Ascending aorta (tissue), 2 donors: Measurements from ENCODE around the gene BCDIN3D. TPM values are rescaled to one million over a fixed set of nuclear protein-coding genes. Genes with fewer than 3 reads are reported as not detected.

Source experiments
- DNase-seq, 2 donors: peaks; one replicate each; pipeline ENCODE4 v3.0.0-alpha.2; 2019; ENCODE audit warnings: low spot score in 2 of 2
- H3K27ac ChIP-seq, 2 donors: fragments of 200-600 bp; sonication (generic); one replicate each; pipeline ENCODE4 v1.5.1; 2016 to 2017; ENCODE audit warnings: mild to moderate bottlenecking in 1 of 2
- H3K27me3 ChIP-seq: fragments of 200-600 bp; sonication (generic); one replicate; pipeline ENCODE4 v1.5.1; 2017
- H3K36me3 ChIP-seq, 2 donors: fragments of 200-600 bp; sonication (generic); one replicate each; pipeline ENCODE4 v1.5.1; 2016
- H3K4me1 ChIP-seq, 2 donors: fragments of 200-600 bp; sonication (generic); one replicate each; pipeline ENCODE4 v1.5.1; 2016 to 2017; ENCODE audit warnings: mild to moderate bottlenecking in 1 of 2
- H3K4me3 ChIP-seq, 2 donors: fragments of 200-600 bp; sonication (generic); one replicate each; pipeline ENCODE4 v1.5.1; 2016 to 2017; ENCODE audit warnings: mild to moderate bottlenecking in 1 of 2
- H3K9me3 ChIP-seq, 2 donors: fragments of 200-600 bp; sonication (generic); one replicate each; pipeline ENCODE4 v1.5.1; 2016
- intact Hi-C: fragments of 100-400 bp; cut with DNase I; formaldehyde crosslinking; loops from one replicate; pipeline ENCODE4 v1.15.1; 2023
- total RNA-seq: library from RNA; depleted of rRNA; stranded (reverse); fragments of >200 nt; gene quantifications from one replicate; pipeline ENCODE4 v1.1.0, GENCODE V29; 2016
- TF ChIP-seq, protein P1 (sequence below), 3 experiments: fragments of 200-600 bp in 2 of 3; fragments of 450-650 bp in 1 of 3; sonication (generic) in 2 of 3; IDR thresholded peaks; one replicate each; pipeline ENCODE4 v1.5.1; 2016 to 2019; ENCODE audit warnings: antibody characterized with exemption in 3 of 3, mild to moderate bottlenecking in 1 of 3, moderate library complexity in 1 of 3

BCDIN3D gene
- total RNA-seq, 1 donor from 2014 or later: 2.6 TPM

DNA sequence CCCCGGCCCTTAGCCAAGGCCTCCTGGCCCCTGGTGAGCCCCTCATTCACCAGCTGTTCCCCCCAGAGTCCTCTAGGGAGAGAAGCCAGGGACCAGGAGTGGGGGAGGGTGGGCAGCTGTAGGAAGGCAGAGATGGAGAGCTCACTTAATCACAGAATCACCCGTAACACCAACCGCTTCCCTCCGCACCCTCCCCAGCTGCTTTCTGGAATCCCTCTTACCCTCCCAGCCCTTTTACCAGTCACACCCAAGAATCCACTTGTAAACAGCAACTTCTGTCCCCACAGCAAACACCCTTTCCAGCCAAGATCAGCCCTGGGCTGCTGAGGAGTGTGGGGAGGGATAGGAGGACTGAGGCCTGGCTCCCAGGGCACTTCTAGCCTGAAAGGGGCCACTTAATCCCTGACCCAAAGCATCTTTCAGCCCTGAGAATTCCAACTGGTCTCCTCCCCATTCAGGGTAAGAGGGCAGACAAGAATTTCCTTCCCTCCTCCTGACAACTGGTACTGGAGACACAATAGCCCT, 33.5 kb downstream of the BCDIN3D start:
- H3K4me3 ChIP-seq: peak overlapping the region in 1 of 2 donors; percentile 42
- peaks cover 16 to 24% of the 10 kb centered on the region in 2 donors for H3K4me1 ChIP-seq
- peak overlapping the region; percentile 82 to 90 for H3K27ac ChIP-seq
- no peaks in the 10 kb centered on the region for H3K27me3 ChIP-seq
- TF ChIP-seq, protein P1, sequence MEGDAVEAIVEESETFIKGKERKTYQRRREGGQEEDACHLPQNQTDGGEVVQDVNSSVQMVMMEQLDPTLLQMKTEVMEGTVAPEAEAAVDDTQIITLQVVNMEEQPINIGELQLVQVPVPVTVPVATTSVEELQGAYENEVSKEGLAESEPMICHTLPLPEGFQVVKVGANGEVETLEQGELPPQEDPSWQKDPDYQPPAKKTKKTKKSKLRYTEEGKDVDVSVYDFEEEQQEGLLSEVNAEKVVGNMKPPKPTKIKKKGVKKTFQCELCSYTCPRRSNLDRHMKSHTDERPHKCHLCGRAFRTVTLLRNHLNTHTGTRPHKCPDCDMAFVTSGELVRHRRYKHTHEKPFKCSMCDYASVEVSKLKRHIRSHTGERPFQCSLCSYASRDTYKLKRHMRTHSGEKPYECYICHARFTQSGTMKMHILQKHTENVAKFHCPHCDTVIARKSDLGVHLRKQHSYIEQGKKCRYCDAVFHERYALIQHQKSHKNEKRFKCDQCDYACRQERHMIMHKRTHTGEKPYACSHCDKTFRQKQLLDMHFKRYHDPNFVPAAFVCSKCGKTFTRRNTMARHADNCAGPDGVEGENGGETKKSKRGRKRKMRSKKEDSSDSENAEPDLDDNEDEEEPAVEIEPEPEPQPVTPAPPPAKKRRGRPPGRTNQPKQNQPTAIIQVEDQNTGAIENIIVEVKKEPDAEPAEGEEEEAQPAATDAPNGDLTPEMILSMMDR (IDR thresholded peaks at IDR 0.05): no peak
- DNase-seq: no peak
- peaks cover 17% of the 10 kb centered on the region in 2 donors for H3K36me3 ChIP-seq
- H3K9me3 ChIP-seq: no peaks in the 10 kb centered on the region
- intact Hi-C loops: no loop called here

DNA sequence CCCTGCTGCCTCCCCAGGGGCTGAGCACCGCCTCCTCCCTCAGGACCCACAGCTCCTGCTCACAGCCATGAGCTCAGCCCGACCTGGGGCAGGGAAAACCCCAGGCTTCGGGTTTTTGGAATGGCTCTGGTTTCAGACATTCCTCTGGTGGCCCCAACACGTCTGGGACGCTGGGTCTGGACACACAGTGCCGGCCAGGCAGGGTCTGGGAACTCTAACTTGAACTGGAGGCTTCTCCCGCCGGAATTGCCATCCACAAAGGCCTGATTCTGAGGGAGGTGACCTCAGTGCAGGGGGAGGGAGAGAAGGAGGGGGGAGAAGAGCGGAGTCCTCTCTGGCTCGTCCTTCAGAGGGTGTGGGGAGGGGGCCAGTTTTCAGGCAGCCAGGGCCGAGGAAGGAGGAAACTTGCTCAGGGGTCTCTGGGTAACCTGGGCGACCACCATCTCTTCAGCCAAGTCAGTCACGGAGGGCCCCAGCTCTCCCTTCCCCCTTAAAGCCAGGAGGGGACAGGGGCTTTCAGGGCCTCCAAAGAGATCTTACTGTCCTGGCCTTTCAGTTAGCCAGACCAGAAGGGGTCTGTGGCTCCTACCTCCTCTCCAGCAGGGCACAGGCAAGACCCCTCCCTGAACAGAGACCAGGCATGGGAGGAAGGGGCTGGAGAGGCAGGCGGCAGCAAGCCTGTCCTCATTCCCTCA, 34.1 kb downstream of the BCDIN3D start:
- Histone ChIP-seq H3K27ac (peak overlapping the region; percentile 82 to 90), H3K4me1 (peaks cover 16 to 24% of the 10 kb centered on the region in 2 donors), H3K36me3 (peaks cover 20 to 23% of the 10 kb centered on the region in 2 donors), H3K4me3 (peak overlapping the region in 1 of 2 donors; percentile 42), H3K27me3 (no peaks in the 10 kb centered on the region), H3K9me3 (no peaks in the 10 kb centered on the region)
- no peak for DNase-seq
- intact Hi-C loops: no loop called here
- TF ChIP-seq, protein P1 (IDR thresholded peaks at IDR 0.05): no peak

DNA sequence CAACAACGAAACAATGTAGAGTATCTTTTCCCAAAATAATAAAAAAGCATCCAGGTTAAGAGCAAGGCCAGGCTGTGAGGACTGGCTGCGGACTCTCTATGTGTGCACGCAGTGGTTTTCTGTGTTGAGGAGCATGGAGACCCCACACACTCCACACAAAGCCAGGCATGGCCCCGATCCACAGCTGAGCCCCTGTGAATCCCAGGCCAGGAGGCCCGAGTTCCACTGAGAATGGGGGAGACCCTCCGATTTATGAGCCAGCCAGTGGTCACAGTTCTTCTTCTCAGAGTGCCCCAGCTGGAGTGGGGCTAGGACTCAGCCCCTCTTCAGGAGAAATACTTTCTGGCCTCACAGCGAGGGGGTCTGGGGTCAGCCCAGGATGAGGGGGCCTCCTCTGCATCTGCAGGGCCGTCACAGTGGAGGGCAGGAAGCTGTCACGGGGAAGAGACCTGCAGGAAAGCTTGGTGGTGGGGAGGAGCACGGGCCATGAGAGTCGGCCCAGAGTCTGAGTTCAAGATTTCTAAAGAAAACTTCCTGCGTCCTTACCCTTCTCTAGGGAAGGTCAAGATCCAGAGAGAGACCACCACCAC, 34.8 kb downstream of the BCDIN3D start:
- TF ChIP-seq, protein P1 (IDR thresholded peaks at IDR 0.05): no peak
- DNase-seq: no peak

DNA sequence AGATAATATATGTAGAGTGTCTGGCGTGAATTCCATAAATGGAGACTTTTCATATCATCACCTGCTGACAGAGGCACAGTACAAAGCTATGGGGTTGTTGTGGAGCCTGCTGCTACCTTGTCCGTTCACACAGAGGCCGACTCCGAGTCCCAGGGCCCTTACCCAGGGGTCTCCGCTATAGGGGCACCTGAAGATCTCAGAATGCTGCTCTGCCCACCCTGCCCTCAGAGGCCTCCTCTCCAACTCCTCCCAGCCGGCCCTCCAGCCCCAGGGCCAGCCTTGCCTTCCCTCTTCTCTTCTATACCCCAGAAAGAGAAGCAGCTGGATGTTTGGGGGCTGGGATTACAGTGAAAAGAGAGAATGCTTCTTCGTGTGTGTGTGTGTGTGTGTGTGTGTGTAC, 36.0 kb downstream of the BCDIN3D start:
- intact Hi-C loops: no loop called here
- H3K4me1 ChIP-seq: peaks cover 16 to 24% of the 10 kb centered on the region in 2 donors
- peaks cover 38% of the 10 kb centered on the region in 2 donors for H3K36me3 ChIP-seq
- H3K27me3 ChIP-seq: no peaks in the 10 kb centered on the region
- no peak for DNase-seq
- H3K4me3 ChIP-seq: no peak overlapping the region
- H3K9me3 ChIP-seq: no peaks in the 10 kb centered on the region
- TF ChIP-seq, protein P1 (IDR thresholded peaks at IDR 0.05): no peak
- no peak overlapping the region for H3K27ac ChIP-seq

More for the DNA sequence above, 34.8 kb downstream of the BCDIN3D start:
- H3K4me1 ChIP-seq: peaks cover 16 to 24% of the 10 kb centered on the region in 2 donors
- H3K36me3 ChIP-seq: peaks cover 26 to 30% of the 10 kb centered on the region in 2 donors
- H3K4me3 ChIP-seq: no peak overlapping the region
- no peaks in the 10 kb centered on the region for H3K9me3 ChIP-seq
- intact Hi-C loops: no loop called here
- peak overlapping the region; percentile 82 to 90 for H3K27ac ChIP-seq
- no peaks in the 10 kb centered on the region for H3K27me3 ChIP-seq

DNA sequence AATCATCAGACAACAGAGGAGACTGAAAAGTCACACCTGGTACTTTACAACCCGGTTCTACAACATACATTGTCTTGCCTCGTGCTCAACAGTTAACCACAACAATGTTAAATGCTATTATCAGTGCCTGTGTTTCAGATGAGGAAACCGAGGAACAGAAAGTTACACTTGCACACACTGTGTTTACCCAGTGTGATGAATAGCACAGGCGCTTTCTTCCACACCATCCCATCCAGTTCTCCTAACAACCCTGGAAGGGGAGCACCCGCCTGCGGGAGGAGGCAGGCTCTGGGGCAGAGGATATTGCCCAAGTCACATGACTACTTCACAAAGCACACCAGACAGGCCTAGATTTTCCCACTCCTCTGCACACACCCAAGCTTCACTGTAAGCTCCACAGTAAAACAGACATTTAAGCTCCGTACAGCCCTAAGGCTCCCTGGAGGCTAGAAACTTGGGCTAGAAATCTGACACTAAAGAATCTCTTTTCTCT, 36.5 kb downstream of the BCDIN3D start:
- TF ChIP-seq, protein P1 (IDR thresholded peaks at IDR 0.05): no peak
- no peak overlapping the region for H3K27ac ChIP-seq
- H3K4me3 ChIP-seq: no peak overlapping the region
- H3K27me3 ChIP-seq: no peaks in the 10 kb centered on the region
- DNase-seq: no peak
- H3K36me3 ChIP-seq: peaks cover 43% of the 10 kb centered on the region in 2 donors
- intact Hi-C loops: no loop called here
- H3K9me3 ChIP-seq: no peaks in the 10 kb centered on the region
- peaks cover 16 to 24% of the 10 kb centered on the region in 2 donors for H3K4me1 ChIP-seq
